Upper lobe of left lung (tissue), 4 donors: ENCODE data around the gene CCHCR1.

Experiments
- POLR2A ChIP-seq, 4 donors: fragments of 450-650 bp; IDR thresholded peaks; one replicate each; pipeline ENCODE4 v1.5.1; 2016 to 2017; ENCODE audit warnings: antibody characterized with exemption in 4 of 4, mild to moderate bottlenecking in 2 of 4
- POLR2AphosphoS5 ChIP-seq, 2 donors: sonication (generic); formaldehyde crosslinking; IDR thresholded peaks; one replicate each; pipeline ENCODE4 v1.5.1; 2017; ENCODE audit warnings: antibody characterized with exemption in 2 of 2
- TF ChIP-seq, protein P1 (sequence below), 6 experiments: fragments of 450-650 bp in 4 of 6; fragments of 200-600 bp in 2 of 6; sonication (generic) in 2 of 6; IDR thresholded peaks; one replicate each; pipeline ENCODE4 v1.5.1; 2016 to 2019; ENCODE audit warnings: antibody characterized with exemption in 6 of 6

DNA sequence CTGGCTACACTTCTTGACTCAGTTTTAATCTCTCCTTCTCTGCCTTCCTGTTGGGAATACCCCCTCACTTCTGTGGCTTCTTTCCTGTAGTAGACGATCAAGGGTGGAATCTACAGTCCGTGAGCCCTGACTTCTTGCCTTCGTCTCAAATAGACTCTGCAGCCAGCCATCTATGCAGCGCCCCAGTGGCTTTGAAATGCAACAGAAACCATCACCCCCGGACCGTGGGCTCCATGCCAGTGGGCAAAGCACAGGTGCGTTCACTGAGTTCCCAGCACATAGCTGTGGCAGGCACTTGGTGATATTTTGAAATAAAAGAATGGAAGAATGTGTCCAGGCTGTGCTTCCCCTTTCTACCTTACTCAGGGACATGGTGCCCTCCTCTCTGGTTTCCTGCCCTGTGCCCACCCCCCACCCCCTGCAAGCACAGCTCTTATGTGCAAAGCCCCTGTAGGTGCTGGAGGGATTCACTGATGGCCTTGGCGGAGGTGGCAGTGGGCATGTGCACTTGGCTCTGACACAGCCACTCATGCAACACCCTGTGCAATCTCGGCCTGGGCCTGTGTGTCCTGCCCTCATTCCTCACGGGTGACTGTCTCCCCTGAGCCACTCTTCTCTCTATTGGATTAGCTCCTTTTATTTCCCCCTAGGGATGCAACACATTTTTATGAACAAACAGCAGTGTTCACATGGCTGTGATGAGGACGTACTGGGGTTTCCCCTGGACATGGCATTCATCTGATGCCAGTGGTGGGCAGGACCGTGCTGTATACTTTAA lies 31.8 kb downstream of the CCHCR1 start:
- TF ChIP-seq, protein P1, sequence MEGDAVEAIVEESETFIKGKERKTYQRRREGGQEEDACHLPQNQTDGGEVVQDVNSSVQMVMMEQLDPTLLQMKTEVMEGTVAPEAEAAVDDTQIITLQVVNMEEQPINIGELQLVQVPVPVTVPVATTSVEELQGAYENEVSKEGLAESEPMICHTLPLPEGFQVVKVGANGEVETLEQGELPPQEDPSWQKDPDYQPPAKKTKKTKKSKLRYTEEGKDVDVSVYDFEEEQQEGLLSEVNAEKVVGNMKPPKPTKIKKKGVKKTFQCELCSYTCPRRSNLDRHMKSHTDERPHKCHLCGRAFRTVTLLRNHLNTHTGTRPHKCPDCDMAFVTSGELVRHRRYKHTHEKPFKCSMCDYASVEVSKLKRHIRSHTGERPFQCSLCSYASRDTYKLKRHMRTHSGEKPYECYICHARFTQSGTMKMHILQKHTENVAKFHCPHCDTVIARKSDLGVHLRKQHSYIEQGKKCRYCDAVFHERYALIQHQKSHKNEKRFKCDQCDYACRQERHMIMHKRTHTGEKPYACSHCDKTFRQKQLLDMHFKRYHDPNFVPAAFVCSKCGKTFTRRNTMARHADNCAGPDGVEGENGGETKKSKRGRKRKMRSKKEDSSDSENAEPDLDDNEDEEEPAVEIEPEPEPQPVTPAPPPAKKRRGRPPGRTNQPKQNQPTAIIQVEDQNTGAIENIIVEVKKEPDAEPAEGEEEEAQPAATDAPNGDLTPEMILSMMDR (IDR thresholded peaks at IDR 0.05) = no peak
- TF ChIP-seq POLR2A (IDR thresholded peaks at IDR 0.05) (no peak), POLR2AphosphoS5 (IDR thresholded peaks at IDR 0.05) (no peak)
